Superior temporal gyrus (tissue), 1 donor: Measurements from ENCODE around the gene AUH.

Experiments used
- DNase-seq: peaks from one replicate; pipeline ENCODE4 v3.0.0-alpha.2; 2016; ENCODE audit errors: extremely low spot score

AUH gene

GRCh38 chr9:91296354-91296753 lies 65.4 kb downstream of the AUH start:
- no peak for DNase-seq

DNA sequence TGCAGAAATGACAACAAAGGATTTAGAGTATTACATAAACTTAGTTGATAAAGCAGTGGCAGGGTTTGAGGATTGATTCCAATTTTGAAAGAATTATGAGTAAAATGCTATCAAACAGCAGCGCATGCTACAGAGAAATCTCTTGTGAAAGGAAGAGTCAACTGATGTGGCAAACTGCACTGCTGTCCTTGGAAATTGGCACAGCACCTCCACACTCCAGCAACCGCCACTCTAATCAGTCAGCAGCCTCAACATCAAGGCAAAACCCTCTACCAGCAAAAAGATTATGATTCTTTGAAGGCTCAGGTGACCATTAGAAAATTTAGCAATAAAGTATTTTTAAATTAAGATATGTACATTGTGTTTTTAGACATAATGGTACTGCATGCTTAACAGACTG lies 66.4 kb downstream of the AUH start:
- DNase-seq = no peak

DNA sequence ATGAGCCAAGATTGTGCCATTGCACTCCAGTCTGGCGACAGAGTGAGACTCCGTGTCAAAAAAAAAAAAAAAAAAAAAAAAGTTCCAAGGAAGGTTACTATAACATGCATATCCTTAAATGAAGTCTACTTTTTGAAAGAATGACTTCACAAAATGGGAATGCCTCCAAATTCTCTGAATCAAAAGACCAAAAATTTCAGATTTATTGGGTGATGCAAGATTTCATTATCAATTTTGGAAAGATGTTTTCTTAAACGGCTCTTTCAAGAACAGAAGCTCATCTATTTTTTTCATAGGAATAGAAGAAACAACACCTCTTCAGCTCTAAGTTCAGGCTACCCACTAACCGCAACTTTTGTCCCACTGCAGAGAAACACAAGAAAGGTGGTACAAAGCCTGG lies 69.9 kb downstream of the AUH start:
- no peak for DNase-seq

DNA sequence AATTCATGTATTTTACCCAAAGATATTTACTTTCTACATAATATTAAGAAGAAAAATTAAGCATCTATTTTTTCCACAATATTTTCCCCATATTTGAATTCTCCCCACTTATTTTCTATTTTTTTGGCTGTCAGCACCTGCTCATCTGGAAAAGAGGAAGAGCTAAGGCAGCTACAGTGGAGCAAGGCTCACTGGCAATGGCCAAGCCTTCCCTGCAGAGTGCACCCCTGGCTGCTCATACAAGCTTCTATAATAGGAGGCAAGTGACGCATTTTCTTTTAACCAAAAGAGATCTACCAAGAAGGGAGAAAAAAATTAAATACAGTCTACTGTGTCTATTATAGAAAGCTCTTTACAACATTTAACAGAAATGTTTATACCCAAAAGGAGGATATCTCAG lies 72.5 kb downstream of the AUH start:
- no peak for DNase-seq

- DNase-seq = no peak
These were observed 75.9 kb downstream of the AUH start for GRCh38 chr9:91285729-91286353.

GRCh38 chr9:91282292-91282691 lies 79.4 kb downstream of the AUH start:
- no peak for DNase-seq

DNA sequence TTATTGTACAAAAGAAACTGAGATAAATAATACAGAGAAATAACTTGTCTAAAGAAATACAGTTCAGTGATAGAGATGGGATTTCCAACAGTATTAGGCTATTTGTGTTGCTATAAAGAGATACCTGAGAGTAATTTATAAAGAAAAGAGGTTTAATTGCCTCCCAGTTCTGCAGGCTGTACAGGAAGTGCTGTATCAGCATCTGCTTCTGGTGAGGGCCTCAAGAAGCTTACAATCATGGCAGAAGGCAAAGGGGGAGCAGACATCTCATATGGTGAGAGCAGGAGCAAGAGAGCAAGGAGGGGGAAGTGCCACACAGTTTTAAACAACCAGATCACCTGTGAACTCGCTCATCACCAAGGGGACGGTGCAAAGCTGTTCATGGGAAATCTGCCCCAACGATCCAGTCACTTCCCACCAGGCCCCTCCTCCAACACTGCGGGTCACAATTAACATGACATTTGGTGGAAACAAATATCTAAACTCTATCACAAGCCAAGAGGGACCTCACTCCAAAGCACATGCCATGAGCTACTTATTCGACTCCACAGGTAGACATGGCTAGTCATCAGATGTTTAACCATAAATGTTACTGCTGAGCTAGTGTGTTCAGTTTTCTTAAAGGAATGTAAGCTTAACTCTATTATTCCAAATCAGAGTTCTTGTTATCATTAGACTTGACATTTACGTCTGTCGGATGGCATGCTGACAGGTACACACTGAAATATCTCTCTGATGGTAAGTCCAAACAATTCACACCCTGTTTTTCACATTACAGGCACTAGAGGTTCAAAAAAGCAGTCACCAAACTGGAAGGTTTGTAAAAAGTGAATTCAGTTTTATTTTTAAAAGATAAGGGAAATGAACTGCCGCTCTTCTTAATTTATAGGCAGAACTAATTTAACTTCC lies 82.2 kb downstream of the AUH start:
- DNase-seq = no peak

GRCh38 chr9:91276513-91276912 lies 85.2 kb downstream of the AUH start:
- no peak for DNase-seq

GRCh38 chr9:91275655-91276054 lies 86.1 kb downstream of the AUH start:
- DNase-seq = no peak

DNA sequence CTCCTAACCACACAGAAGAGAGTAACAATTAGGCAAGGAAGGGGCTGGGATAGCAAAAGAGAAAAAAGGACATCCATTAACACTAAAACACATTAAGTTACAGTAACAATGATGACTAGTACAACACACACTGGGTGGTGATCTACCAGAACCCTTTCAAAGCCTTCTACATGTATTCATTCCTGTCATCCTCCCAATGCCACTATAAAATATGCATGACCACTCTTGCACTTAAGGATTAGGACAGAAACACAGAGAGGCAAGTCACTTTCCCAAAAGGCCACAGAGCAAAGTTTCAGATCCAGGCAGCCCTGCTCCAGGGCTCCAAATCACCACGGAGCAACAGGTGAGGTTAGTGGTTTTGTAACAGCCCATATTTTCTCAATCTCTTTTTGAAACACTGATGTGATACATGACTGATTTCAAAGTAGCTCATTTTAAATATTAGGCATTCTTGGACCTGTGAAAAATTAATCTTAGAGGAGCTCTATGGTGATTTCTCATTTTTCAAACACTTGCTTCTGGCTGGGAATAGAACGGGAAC lies 86.7 kb downstream of the AUH start:
- no peak for DNase-seq

DNA sequence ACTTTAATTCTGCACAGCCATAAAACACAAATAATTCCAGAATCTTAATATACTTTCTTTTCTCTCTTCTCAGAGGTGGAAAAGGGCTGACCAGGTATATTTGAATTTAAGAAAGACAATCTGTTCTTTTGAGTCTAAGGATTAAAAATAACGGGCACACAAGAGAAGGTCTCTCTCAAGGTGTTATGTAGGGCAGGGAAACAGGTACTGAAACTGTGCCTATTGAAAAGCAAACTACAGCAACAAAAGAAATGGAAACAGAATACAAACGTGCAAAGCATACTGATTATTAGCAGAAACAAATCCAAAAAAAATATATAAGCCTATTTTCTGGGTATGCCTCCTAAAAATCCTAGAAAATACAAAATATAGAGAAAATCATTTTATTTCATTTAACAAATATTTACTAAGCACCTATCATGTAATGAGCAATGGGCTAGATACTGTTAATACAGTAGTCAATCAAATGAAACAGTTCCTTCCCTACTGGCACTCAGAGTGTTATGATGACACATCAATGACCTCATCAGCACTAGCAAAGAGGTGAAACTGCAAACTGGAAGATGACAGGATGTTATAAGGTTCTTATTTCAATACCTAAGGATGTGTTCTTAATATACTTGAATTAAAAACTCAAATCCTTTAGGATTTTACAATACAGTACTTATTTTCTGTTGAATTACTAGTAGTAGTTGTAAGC lies 87.7 kb downstream of the AUH start:
- no peak for DNase-seq

GRCh38 chr9:91271156-91271555 lies 90.6 kb downstream of the AUH start:
- no peak for DNase-seq

GRCh38 chr9:91269907-91270491 lies 91.7 kb downstream of the AUH start:
- no peak for DNase-seq

- no peak for DNase-seq
These were observed 95.3 kb downstream of the AUH start for GRCh38 chr9:91266448-91266847.

GRCh38 chr9:91265514-91265913 lies 96.2 kb downstream of the AUH start:
- DNase-seq = no peak

DNA sequence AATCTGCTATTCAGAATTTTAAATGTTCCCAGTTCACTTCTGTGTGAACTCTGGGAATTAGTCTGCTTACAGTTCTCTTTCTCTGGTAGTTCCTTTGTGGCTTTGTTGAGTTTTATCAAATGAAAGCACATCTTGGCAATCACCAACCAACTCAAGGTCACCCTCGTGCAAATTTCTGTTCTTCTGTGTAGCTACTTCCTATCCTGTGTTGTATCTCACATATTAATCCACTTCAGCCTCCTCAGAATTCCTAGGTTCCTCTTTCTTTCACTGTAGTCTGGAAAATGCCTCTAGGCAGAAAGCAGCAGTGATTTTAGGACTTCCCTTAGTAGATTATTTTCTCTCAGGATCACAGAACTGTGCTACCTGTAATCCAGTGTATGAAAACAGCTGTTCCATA lies 100.3 kb downstream of the AUH start:
- no peak for DNase-seq

- no peak for DNase-seq
These were observed 102.6 kb downstream of the AUH start for GRCh38 chr9:91259162-91259561.

DNA sequence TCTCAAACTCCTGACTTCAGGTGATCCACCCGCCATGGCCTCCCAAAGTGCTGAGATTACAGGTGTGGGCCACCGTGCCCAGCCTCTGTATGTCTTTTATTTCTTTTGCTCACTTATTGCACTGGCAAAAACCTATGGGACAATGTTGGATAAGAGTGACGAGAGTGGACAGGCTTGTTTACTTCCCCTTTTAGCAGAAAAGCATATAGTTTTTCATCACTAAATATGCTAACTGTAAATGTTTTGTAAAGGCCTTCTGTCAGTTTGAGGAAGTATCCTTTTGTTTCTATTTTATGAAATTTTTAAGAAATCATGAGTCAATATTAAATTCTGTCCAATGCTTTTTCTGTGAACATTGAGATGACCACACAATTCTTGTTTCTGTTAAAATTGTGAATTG lies 103.3 kb downstream of the AUH start:
- no peak for DNase-seq

DNA sequence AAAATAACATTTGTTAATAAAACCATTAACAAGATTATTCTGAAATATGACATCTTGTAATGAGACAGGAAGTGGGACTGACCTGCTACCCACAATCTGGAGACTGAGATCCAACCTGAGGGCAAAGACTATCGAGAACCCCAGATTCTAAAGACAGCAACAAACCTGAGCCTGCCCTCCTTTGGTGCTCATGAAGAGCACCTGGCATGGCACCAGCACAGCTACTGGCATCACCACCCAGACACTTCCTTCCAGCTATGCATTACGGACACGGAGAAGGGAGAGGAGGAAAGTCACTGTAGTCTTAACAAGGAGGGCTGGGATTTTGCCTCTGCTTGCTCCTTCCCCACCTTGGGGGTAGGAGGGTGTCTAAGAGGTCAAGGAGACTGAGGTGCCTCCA lies 105.5 kb downstream of the AUH start:
- DNase-seq = no peak

- DNase-seq = no peak
These were observed 106.4 kb downstream of the AUH start for GRCh38 chr9:91255327-91255726.

- no peak for DNase-seq
These were observed 108.2 kb downstream of the AUH start for GRCh38 chr9:91253488-91253887.

GRCh38 chr9:91248707-91249106 lies 113.0 kb downstream of the AUH start:
- no peak for DNase-seq
